NCI-H2196 (cell line): ENCODE results near the gene THBS2.
"Not testable (repeated sequence)": the region's sequence is repeated elsewhere in the genome, so short reads cannot be mapped to it uniquely, and the experiment has no call there.

Source experiments
- DNase-seq: peaks from one replicate; lab custom pipeline; 2025; ENCODE audit not compliant: unreplicated experiment; lab: John Stamatoyannopoulos, UW

Gene THBS2

GRCh38 chr6:169253337-169254238 lies at the start of gene THBS2:
TSS of gene THBS2 (minus strand) at chr6:169253846. CDS start at chr6:169250784, 3,062 bp downstream.
- no peak for DNase-seq

GRCh38 chr6:169302716-169303115 lies 49.1 kb upstream of the THBS2 start:
- no peak for DNase-seq

- DNase-seq = no peak
Observed at GRCh38 chr6:169302255-169302654, 48.6 kb upstream of the THBS2 start.

- no peak for DNase-seq
Observed at GRCh38 chr6:169300916-169301315, 47.3 kb upstream of the THBS2 start.

DNA sequence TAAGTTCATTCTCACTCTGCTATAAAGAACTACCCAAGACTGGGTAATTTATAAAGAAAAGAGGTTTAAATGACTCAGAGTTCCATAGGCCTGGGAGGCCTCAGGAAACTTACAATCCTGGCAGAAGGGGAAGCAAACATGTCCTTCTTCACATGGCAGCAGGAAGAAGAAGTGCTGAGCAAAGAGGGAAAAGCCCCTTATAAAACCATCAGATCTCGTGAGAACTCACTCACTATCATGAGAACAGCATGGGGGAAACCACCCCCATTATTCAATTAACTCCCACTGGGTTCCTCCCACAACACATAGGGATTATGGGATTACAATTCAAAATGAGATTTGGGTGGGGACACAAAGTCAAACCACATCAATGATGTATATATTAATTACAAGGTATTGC lies 45.0 kb upstream of the THBS2 start:
- DNase-seq = not testable (repeated sequence)

DNA sequence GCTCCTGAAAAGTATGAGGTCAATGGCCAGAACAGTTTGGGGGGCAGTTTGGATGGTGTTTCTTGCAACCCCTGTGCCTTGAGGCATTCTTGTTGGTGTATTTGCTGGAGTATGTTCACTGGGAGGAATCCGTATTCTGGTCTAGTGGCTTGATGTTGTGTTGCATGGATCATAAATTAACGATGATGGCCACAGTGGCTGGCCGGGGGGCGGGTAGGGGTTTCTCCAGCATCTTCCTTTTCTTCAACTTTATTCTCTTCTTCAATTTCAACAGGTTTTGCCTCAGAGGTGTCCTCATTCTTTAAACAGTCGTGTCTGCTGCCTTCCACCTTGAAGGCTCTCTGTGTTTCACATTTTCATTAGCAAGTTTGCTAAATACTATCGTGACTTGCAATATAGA lies 43.0 kb upstream of the THBS2 start:
- DNase-seq = no peak

- no peak for DNase-seq
Observed at GRCh38 chr6:169296170-169296569, 42.5 kb upstream of the THBS2 start.

DNA sequence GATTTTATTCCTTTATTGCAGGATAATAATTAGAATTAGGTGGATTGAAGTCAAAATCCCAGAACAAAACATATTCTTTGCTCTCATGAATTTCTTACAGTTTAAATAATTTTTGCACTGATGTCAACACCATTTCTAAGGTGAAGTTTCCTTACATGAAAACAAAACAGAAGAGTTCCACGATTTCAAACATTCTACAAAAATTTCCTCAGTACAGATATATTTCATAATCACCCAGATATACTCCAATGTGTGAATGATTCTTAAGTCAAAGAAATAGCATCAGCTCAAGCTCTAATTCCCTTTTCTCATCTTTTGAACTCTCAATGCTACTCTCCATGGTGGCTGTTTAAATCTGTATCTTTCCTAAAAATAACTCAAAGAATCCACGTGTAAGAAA lies 39.5 kb upstream of the THBS2 start:
- no peak for DNase-seq

GRCh38 chr6:169292338-169293124 lies 38.9 kb upstream of the THBS2 start:
- peak; percentile 8 for DNase-seq

DNA sequence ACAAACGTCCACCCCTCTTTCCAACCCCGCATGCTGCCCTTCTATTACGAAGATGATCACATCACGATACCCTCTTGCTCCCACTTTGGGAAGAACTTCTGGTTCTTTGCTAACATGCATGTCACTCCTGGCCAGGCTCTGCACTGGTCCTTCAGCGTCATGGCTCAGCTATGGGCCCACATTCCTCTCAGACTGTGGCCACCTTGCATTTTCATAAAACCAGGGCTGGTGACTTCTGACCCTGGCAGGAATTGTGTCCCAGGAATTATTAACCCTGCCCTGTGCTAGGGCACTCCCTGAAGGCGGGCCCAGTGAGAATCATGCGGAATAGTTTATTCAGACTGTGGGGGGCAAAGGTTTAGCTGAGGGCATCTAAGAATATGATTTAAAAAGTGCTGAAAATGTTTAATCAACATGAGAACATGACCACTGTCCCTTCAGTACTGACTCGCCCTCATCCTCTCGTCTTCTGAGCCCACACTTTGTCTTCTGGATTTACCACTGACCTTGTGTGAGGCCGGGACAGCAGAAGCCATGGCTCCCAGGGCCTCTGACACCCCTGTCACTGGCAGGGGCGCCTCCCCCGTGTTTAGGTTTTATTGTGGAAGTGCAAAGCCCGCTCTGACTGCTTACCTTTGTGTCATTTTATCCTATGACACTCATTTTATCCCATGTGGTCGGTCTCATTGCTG lies 38.1 kb upstream of the THBS2 start:
- DNase-seq = no peak

GRCh38 chr6:169291148-169291547 lies 37.5 kb upstream of the THBS2 start:
- DNase-seq = no peak

DNA sequence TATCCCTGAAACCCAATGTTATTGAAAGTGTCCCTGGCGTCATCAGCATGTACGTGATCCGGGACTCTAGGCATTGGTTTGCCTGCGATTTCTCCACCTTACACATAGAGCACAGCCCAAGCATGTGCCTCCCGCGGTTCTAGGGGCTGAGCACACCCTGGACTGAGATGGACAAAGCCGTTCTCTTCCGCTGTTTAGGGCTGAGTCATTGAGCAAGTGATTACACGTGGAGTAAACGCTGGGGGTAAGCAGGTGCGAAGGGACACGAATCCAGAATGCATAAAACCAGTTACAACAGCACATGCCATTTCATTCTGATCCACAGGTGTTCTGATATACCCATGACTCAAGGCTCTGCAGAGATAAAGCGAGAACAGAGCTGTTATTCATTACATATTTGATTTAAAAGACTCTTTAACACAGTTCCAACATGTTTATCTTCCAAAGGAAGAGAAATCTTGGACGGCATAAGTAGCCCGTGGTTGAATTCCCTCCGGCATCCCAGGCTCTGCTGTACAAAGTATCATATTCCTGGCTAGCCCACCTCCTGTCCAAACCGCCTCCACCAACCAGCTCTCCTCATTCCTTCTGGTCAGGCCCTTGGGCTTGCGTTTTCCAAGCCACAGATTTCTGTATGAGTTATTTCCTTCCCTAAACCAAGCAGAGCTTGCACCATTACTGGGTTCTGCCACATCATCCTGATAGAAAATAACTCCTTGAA lies 36.1 kb upstream of the THBS2 start:
- no peak for DNase-seq

GRCh38 chr6:169289257-169289618 lies 35.6 kb upstream of the THBS2 start:
- DNase-seq = no peak

- no peak for DNase-seq
Observed at GRCh38 chr6:169288591-169288990, 34.9 kb upstream of the THBS2 start.

DNA sequence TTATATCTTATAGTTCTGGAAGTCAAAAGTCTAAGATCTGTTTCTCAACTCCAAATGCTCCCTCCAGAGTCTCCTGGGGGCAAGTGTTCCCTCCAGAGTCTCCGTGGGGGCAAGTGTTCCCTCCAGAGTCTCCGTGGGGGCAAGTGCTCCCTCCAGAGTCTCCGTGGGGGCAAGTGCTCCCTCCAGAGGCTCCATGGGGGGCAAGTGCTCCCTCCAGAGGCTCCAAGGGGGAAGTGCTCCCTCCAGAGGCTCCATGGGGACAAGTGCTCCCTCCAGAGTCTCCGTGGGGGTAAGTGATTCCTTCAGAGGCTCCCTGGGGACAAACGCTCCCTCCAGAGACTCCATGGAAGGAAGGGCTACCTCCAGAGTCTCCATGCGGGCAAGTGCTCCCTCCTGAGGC lies 34.0 kb upstream of the THBS2 start:
- no peak for DNase-seq

- DNase-seq = no peak
Observed at GRCh38 chr6:169286961-169287360, 33.3 kb upstream of the THBS2 start.

DNA sequence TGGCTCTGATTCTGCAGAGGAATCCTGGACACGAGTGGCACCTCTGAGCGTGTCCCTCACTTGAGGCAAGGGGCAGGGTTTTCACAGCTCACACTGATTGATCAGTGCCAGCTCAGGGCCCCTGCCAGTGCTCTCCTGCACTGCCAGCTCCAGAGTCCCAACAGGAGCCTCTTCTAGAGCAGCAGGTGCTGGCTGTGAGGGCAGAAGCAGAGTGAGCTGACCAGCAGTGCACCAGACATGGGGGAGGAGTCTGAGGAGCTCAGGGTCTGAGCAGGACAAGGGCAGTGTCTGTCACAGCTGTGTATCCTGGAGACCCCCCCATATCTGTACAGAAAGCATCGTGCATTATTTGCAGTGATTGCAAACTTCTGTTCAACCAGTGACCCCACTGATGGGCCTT lies 31.5 kb upstream of the THBS2 start:
- no peak for DNase-seq

GRCh38 chr6:169283924-169284323 lies 30.3 kb upstream of the THBS2 start:
- no peak for DNase-seq

DNA sequence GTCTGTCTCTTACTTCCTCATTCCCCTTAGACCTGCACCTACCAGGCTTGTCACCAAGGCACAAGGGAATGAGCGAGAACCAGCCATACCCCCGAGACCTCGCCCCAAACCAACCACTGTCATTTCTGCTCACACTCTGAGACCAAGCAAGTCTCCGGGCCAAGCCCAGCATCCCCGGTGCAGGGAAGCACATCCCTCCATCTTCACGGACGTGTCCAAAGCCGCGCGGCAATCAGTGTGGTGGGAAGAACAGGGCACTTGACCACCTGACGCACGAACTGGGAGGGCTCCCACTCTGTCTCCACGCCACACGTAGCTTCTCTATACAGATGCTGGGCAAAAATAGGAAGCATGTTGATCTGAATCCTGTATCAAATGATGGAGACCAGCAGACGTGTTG lies 28.4 kb upstream of the THBS2 start:
- DNase-seq = no peak

DNA sequence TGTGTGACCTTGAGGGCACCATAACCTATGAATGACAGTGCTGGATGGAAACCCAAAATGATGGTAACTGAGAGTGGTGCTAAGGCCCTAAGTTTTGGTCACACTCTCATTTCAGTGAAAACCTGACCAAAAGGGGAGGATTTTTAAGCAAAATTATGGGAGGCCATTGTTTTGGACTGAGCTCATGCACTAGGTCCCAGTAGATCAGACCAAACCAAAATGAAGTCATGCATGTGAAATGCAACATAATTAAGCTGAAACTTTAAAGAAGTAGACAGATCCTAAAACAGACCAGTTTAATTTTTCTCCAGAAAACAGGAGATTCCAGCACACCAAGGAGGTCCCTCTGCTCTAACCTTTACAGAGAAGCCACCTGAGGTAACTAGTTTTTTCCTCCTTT lies 24.0 kb upstream of the THBS2 start:
- no peak for DNase-seq

GRCh38 chr6:169274781-169275180 lies 21.1 kb upstream of the THBS2 start:
- DNase-seq = no peak
